Progenitor cell of endocrine pancreas (in vitro differentiated cells): ENCODE measurements around the gene PSMC5. TPM values are rescaled to one million over a fixed set of nuclear protein-coding genes. Genes with fewer than 3 reads are reported as not detected.
"Not testable (repeated sequence)": the region's sequence is repeated elsewhere in the genome, so short reads cannot be mapped to it uniquely, and the experiment has no call there.

Source experiments
- DNase-seq: peaks from one replicate; pipeline ENCODE4 v3.0.0; 2021; ENCODE audit warnings: low spot score; ENCODE audit not compliant: unreplicated experiment
- H3K27ac Mint-ChIP-seq: 2 replicates; pipeline ENCODE4 v1.8.0; 2021; ENCODE audit warnings: mild to moderate bottlenecking, moderate library complexity, mixed read lengths
- H3K27me3 Mint-ChIP-seq: 2 replicates; pipeline ENCODE4 v1.8.0; 2021; ENCODE audit warnings: mixed read lengths
- H3K36me3 Mint-ChIP-seq: 2 replicates; pipeline ENCODE4 v1.8.0; 2022; ENCODE audit warnings: mixed read lengths; ENCODE audit not compliant: insufficient read depth
- H3K4me1 Mint-ChIP-seq: 2 replicates; pipeline ENCODE4 v1.8.0; 2021; ENCODE audit warnings: low read depth, mixed read lengths
- H3K4me3 Mint-ChIP-seq: 2 replicates; pipeline ENCODE4 v1.8.0; 2021; ENCODE audit warnings: low read depth, mild to moderate bottlenecking, moderate library complexity, mixed read lengths
- H3K9me3 Mint-ChIP-seq: 2 replicates; pipeline ENCODE4 v1.8.0; 2021; ENCODE audit warnings: low read depth, mixed read lengths
- total RNA-seq: library from RNA; stranded (reverse); gene quantifications from 2 replicates; pipeline ENCODE4 v1.2.1, GENCODE V29; 2021
- TF ChIP-seq, protein P1 (sequence below): fragments of 200-600 bp; sonication (generic); IDR thresholded peaks from one replicate; pipeline ENCODE4 v1.5.0; 2021; ENCODE audit warnings: antibody characterized with exemption, mild to moderate bottlenecking; ENCODE audit not compliant: unreplicated experiment

The PSMC5 gene
- total RNA-seq, 1 donor from 2014 or later: 101 TPM

DNA sequence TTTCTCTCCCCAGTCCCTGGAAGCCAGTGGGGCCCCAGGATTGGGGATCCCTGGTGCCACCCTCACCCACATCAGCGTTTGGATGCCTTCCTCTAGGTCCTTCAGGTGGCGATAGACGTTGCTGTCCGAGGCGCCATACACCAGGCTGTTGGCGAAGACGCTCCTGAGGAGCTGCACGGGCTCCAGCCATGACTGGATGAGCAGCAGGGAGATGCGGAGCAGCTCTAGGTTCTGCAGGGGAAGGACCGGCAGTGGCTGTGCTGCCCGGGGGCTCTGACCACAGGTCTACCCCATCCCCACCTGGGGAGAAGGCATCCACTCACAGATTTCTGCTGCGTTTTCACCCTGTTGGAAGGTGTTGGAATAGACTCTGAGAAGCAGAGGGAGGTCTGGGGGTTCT lies 53.5 kb downstream of the PSMC5 start:
- Mint-ChIP-seq H3K4me3 (no peak overlapping the region), H3K36me3 (no peaks in the 10 kb centered on the region)

GRCh38 chr17:63881337-63881736 lies 54.1 kb downstream of the PSMC5 start:
- not testable (repeated sequence) for H3K27ac Mint-ChIP-seq

More for the DNA sequence above, 53.5 kb downstream of the PSMC5 start:
- no peaks in the 10 kb centered on the region for H3K9me3 Mint-ChIP-seq
- H3K4me1 Mint-ChIP-seq: no peaks in the 10 kb centered on the region
- no peak overlapping the region for H3K27ac Mint-ChIP-seq
- TF ChIP-seq, protein P1, sequence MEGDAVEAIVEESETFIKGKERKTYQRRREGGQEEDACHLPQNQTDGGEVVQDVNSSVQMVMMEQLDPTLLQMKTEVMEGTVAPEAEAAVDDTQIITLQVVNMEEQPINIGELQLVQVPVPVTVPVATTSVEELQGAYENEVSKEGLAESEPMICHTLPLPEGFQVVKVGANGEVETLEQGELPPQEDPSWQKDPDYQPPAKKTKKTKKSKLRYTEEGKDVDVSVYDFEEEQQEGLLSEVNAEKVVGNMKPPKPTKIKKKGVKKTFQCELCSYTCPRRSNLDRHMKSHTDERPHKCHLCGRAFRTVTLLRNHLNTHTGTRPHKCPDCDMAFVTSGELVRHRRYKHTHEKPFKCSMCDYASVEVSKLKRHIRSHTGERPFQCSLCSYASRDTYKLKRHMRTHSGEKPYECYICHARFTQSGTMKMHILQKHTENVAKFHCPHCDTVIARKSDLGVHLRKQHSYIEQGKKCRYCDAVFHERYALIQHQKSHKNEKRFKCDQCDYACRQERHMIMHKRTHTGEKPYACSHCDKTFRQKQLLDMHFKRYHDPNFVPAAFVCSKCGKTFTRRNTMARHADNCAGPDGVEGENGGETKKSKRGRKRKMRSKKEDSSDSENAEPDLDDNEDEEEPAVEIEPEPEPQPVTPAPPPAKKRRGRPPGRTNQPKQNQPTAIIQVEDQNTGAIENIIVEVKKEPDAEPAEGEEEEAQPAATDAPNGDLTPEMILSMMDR: no peak
- peaks cover 28% of the 10 kb centered on the region for H3K27me3 Mint-ChIP-seq
- no peak for DNase-seq

More at GRCh38 chr17:63881337-63881736, 54.1 kb downstream of the PSMC5 start:
- DNase-seq, H3K9me3 Mint-ChIP-seq, H3K4me1 Mint-ChIP-seq, H3K36me3 Mint-ChIP-seq, H3K4me3 Mint-ChIP-seq: not testable (repeated sequence)
- TF ChIP-seq, protein P1: peak; percentile 14
- H3K27me3 Mint-ChIP-seq: peaks cover 25% of the 10 kb centered on the region

Other genes with a start within 250 kb of the PSMC5 start
- 18.2 and 19.2 TPM in 2 replicates for gene TACO1, start 226.5 kb upstream of the PSMC5 start, total RNA-seq
- gene MAP3K3, start 205.0 kb upstream of the PSMC5 start, total RNA-seq: 19.1 and 22.0 TPM in 2 replicates
- gene LIMD2, start 127.3 kb upstream of the PSMC5 start, total RNA-seq: 109 and 113 TPM in 2 replicates
- 49.7 and 52.0 TPM in 2 replicates for gene STRADA, start 85.6 kb upstream of the PSMC5 start, total RNA-seq
- 65.2 and 68.4 TPM in 2 replicates for gene CCDC47, start 53.8 kb upstream of the PSMC5 start, total RNA-seq
- gene DDX42, start 53.3 kb upstream of the PSMC5 start, total RNA-seq: 181 and 189 TPM in 2 replicates
- 46.5 and 49.0 TPM in 2 replicates for gene FTSJ3, start 232 bp downstream of the PSMC5 start, total RNA-seq
- gene SMARCD2, start 15.3 kb downstream of the PSMC5 start, total RNA-seq: 61.6 and 63.8 TPM in 2 replicates
- not detected in 2 replicates for gene CSH2, start 46.2 kb downstream of the PSMC5 start, total RNA-seq
- not detected in 2 replicates for gene GH2, start 54.5 kb downstream of the PSMC5 start, total RNA-seq
- not detected in 2 replicates for gene CSH1, start 69.1 kb downstream of the PSMC5 start, total RNA-seq
- gene CSHL1, start 83.8 kb downstream of the PSMC5 start, total RNA-seq: not detected in 2 replicates
- gene GH1, start 91.4 kb downstream of the PSMC5 start, total RNA-seq: not detected in 2 replicates
- not detected in 2 replicates for gene CD79B, start 104.9 kb downstream of the PSMC5 start, total RNA-seq
- 0.10 and 0.55 TPM in 2 replicates for gene SCN4A, start 145.5 kb downstream of the PSMC5 start, total RNA-seq
- 2.8 and 3.7 TPM in 2 replicates for gene PRR29, start 170.9 kb downstream of the PSMC5 start, total RNA-seq
- 0.72 and 0.91 TPM in 2 replicates for gene ICAM2, start 193.2 kb downstream of the PSMC5 start, total RNA-seq